NCI-H1105 treated with DMSO at 0.1 percent for 48 hours (cell line): Measurements from ENCODE around the gene TBC1D5.
"Not testable (repeated sequence)": the region's sequence is repeated elsewhere in the genome, so short reads cannot be mapped to it uniquely, and the experiment has no call there.

Experiments used
- DNase-seq: peaks from one replicate; lab custom pipeline; 2025; lab: John Stamatoyannopoulos, UW

TBC1D5 gene

DNA sequence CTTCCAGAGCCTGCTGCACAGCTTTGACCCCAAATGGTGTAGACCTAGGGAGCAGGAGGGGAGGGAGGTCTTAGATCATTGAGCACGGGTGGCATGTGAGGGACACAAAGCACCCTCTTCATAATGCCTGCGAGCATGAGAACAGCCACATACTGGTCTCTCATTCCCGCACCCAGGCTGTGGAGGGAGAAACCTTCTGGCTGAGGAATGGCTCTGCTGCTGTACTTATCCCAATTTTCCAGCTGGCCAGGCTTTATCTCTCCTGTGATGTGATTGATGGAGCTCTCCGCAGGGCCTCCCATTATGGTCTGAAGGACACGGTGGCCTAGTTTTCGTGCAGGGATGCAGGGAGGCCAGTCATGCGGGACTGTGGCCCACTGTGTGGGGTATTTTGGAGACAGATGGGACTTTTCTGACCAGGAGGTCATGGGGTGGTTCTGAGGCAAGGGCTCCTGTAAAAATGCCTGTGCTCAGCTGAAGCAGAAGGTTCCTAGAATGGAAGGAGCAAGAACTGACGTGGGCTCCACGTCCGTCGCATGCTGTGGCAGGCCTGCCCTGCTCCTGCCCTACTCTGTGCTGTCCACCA lies 606.2 kb downstream of the TBC1D5 start:
- no peak for DNase-seq

DNA sequence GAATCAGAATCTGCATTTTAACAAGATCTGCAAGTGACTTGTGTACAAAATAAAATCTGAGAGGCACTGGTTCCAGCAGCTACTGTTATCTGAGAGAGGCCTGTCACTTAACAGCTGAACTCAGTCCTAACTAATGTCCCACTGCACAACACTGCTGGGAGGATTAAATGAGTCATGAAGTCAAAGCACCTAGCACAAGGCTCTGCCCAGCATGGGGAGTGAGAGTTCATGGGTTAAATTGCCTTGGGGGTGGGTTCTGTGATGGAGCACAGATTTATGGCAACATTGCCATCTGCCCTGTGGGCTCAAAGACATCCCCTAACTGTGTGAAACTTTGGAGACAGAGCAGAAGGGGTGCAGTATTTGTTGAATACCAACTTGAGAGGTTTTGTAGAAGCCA lies 606.7 kb downstream of the TBC1D5 start:
- DNase-seq = no peak

DNA sequence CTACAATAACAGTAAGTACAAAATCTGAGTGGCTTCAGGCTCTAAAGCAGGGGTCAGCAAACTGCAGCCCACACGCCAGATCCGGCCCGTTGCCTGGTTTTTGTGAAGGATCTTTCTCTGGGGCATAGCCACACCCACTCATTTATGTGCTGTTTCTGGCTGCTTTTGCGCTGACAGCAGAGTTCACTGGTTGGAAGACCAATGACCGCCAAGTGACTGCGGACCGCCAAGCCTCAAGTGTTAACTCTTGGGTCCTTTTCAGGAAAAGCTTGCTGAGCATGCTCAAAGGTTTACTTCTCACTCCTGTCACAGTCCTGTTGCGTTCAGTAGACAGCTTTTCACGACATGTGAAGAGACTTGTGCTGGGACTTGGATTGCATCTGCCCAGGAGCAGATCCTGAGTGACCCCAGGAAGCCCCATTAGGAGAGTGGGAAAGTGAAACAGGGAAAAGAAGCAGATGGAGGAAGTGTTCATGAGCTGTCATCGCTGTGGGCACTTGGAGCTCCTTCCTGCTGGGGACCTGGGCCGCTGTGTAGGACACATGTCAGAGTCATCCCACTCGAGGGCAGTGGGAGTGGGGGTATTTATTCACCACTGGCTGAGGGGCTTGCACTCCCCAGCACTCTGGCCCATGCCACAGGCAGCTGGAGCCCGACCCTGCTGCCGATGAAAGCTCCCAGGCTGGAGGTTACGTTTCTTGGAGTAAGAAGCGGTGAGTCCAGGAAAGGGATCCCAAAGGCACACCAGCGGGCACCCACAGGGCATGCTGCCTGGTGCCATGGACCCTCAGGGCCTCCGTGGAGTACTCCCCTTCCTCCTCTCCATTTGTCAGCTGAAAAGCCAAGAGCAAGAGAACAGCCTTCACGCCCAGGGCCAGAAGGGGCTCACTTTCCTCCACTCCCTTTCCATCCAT lies 608.5 kb downstream of the TBC1D5 start:
- no peak for DNase-seq

DNA sequence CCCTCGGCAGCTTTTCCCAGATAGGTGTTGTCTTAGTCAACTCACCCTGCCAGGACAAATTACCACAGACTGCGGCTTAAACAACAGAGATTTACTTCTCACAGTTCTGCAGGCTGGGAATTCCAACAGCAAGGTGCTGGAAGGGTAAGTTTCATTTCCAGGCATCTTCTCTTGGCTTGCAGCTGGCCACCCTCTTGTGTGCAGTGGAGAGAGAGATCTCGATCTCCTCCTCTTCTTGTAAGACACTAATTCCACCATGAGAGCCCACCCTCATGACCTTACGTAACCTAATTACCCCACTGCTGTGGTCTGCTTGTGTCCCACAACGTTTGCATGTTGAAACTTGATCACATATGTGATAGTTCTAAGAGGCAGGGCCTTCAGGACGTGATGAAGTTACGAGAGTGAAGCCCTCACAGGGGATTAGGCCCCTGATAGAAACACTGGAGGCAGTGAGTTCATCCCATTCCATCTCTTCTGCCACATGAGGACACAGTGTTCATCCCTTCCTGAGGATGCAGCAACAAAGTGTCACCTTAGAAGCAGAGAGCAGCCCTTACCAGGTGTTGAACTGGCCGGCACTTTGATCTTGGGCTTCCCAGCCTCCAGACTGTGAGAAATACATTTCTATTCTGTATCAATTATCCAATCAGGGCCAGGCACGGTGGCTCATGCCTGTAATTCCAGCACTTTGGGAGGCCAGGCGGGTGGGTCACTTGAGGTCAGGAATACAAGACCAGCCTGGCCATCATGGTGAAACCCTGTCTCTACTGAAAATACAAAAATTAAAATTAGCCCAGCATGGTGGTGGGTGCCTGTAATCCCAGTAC lies 609.9 kb downstream of the TBC1D5 start:
- no peak for DNase-seq

DNA sequence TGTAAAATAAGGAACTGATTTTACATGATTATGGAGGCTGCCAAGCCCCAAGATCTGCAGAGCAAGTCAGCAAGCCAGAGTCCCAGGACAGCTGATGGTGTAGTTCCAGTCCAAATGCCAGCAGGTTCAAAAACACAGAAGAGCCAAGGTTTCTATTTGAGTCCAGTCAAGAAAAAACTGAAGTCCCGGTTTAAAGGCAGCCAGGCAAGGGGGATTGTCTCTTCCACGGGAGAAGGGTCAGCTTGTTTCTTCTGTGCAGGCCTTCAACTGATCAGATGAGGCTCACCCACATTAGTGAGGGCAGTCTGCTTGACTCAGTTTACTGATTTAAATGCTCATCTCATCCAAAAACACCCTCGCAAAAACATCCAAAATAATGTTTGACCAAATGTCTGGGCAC lies 611.5 kb downstream of the TBC1D5 start:
- DNase-seq = no peak

DNA sequence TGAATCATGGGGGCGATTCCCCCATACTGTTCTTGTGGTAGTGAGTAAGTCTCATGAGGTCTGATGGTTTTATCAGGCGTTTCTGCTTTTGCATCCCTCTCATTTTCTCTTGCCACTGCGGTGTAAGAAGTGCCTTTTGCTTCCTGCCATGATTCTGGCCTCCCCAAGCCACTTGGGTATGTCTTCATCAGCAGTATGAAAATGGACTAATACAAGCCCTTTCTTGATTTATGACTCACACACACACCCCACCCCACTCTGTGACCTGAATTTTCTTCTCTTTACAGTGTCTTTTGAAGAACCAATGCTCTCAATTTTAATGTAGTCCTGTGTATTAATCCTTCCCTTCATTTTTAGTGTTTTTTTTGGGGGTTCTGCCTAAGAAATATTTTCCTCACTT lies 612.9 kb downstream of the TBC1D5 start:
- no peak for DNase-seq

DNA sequence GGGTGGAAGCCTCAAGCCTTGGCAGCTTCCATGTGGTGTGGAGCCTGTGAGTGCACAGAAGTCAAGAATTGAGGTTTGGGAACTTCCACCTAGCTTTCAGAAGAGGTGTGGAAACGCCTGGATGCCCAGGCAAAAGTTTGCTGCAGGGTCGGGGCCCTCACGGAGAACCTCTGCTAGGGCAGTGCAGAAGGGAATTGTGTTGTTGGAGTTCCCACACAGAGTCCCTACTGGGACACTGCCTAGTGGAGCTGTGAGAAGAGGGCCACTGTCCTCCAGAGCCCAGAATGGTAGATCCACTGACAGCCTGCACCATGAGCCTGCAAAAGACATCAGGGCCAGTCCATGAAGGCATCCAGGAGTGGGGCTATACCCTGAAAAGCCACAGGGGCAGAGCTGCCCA lies 613.8 kb downstream of the TBC1D5 start:
- DNase-seq = not testable (repeated sequence)

DNA sequence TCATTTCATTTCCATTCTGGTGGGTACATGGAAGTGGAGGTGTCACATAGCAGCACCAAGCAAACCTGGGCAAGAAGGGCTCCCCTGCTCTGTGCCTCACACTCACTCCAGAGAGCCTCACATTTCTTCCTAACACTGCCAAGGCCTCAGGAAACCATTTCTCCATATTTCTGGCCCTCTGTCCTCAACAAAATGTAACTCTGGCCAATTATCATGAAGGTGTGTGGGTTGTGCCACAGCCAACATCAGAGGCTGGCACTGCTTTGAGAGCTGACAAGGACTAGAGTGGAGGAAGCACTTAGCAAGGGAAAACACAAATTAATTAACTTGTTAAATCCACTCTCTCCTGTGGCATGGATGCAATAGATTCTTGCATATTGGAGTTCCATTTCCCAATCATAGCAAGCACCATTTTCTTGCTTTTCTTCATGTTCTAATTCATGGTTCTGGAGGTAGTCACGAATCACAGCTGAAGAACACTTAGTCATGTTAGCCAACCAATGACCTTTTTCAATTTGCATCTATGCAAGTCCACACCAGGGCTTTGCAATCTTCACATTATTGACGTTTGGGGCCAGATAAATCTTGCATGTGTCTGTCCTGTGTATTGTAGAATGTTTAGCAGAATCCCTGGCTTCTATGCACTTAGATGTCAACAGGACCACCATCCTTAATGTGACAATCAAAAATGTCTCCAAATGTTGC lies 616.5 kb downstream of the TBC1D5 start:
- no peak for DNase-seq

DNA sequence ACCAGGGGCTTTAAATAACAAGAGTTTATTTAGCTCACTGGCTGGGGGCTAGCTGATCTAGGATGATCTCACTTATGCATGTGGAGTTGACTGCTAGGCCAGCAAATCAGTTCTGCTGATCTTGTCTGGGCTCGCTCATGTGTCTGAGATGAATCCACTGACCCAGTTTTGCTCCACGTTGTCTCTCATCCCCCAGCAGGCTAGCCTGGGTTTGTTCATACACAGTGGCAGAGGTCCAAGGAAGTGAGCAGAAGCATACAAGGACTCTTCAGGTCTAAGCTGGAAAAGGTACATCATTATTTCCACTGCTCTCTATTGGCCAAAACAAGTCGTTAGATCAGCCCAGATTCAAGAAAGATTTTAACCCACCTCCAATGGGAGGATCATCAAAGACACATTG lies 619.7 kb downstream of the TBC1D5 start:
- no peak for DNase-seq

DNA sequence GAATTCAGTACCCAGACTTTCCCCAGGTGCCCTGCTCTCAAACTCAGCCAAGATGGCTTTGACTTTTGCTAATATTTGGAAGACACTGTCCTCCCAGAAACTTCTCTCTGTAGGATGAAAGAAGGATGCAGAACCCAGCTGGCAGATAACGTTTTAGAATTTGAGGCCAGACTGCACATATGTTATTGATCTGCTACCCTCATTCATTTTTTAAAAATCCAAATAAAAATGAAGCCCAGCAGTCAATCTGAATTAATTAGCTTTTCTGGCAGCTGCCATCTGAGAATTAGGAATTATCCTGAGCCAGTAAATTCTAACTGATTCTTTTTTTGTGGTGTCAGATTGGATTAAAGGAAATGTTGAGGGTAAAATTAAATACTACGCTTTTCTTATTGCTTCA lies 621.1 kb downstream of the TBC1D5 start:
- no peak for DNase-seq

DNA sequence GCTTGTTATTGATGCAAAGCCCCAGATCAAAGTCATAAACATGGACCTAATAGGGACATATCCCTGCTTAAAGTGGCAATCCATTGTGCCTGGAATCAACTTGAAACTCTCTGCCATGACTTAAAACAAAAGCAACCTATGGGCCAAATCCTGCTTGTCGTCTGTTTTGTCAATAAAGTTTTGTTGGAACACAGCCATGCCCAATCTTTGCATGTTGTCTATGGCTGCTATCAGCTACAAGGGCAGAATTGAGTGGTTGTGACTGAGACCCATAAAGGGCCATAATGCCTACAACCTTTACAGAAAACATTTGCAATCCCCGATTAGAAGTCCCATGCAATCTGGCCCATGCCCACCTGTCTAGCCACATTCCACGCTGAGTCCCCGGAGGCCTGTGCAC lies 622.3 kb downstream of the TBC1D5 start:
- no peak for DNase-seq

DNA sequence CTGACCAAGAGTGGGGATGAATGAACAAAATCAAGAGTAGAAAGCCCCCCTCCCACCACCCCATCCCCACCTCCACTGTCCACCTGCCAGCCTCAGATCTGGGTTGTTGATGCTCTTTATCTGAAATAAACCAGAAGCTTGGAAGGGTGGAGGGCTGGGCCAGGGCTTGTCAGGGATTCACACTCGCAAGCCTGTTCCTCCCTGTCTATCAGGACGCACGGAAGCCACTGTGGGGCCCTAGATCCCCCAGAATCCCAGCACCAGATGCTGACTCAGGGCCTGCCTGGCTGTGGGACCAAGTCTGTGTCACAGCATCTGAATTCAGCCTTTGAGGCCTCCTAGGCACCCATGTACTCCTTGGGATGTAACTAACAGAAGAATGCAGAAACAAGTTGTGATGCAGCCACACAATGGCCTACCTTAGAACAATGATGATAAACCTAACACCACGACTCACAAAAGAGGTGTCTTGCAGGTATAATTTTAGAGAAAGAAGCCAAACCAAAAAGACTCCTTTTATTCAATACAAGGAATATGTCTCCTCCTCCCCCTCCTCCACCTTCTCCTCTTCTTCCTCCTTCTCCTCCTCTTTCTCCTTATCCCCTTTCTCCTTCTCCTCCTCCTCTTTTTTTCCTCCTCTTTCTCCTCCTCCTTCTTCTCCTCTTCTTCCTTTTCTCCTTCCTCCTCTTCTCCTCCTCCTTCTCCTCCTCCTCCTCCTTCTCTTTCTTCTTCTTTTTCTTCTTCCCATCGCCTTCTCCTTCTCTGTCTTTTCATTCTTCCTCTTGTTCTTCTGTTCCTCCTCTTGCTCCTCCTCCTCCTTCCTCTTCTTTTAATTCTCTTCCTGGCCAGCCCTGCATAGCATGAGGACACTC lies 623.0 kb downstream of the TBC1D5 start:
- DNase-seq = no peak

DNA sequence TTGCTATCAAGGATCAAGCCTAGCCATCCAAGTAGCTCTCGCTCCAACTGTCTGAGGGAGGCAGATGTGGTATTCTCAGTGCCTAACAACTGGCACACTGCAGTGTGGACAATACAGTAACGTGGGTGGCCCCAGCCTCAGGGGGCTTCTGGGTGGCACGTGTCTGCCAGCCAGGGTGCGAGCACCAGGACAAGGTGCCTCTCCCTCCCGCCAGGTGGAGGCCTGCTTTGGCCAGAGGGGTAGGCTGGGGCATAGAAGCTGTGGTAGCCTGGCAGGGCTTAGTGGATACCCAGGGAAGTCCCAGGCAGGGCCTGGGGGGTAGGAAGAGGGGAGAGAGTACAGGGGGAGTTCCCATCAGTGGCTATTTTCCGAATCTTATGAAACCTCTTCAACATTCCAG lies 623.7 kb downstream of the TBC1D5 start:
- no peak for DNase-seq

DNA sequence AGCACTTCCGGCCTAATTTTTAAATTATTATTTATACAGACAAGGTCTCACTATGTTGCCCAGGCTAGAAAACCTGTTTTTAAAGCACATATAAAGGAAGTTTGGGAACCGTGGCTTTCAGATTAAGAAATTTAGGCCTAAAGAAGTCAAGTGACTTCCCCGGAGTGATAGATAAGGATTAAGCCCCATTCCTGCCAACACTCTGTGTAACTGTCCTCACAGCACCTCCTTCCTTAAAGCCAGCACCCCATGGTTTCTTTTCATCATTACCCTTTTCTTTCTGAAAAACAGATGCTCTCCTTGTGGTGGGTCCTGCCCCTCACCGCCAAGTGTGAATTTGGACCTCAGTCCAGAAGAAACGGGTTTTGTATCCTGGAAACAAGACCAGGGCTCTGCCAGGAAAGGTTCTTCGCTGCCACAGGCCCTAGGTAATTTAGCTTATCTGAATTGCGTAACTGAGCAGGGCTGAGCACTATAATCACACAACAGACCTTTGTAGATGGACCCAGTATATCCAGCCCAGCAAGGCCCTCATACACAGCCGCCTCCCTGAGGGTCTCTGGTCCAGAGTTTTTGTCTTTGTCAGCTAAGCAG lies 626.3 kb downstream of the TBC1D5 start:
- no peak for DNase-seq

DNA sequence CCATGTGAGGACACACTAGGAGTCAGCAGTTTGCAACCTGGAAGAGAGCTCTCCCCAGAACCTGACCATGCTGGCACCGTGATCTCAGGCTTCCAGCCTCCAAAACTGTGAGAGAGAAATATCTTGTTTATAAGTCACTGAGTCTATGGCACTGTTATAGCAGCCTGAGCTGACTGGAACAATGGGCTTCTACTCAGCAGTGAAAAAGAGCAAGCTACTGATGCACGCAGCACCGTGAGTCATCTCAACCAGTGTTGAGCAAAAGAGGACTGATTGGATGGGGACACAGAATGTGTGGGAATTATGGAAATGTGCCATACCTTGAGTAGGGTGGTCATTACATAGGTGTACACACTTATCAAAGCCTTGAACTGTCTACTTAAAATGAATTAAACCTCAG lies 627.2 kb downstream of the TBC1D5 start:
- no peak for DNase-seq

DNA sequence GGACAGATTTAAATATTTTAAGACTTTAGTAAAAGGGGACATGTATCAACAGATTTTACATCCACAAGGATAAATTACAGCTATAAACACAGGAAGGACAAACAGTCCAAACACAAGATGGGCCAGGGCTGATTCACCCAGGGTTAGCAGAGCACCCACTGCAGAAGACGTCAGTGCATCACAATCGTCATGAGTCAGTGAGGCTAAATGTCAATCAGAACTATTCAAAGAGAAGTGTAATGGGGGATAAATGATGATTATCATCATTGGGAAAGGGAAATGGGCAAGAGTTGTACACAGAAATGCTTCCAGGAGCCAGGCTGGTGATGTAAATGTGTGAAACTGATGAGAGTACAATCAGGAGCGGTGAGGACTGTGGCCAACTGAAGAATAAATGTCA lies 630.8 kb downstream of the TBC1D5 start:
- no peak for DNase-seq

DNA sequence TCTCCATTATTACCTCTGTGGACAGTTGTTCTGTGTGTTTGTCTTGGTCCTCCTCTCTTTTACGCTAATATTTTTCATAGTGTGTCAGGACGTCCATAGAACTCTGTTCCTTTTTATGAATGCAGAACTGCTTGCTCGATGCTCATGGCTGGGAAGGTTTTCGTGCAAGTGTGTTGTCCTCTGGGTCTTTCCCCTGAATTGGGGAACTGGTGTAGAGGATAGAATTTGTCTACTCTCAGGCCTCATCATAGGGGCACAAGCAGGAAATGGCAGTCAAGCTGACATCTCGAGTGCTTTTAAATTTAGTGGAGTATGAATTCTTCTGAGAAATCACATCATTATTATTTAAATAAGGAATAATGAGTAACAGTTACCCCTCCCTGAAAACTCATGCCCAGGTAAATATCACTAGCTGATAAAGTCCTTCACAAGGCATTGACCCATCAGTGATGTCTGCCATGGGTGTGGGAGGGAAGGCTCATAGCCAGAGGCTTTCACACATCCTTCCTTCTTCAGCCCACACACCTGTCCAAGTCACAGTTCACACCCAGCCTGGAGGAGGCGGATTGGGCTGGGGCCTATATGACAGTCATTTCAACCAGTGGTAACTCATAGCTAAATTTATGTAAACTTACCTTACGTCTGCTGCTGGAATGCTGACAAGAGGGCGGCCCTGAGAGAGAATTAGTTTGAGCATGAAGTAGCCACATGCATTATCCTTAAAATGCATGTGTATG lies 631.6 kb downstream of the TBC1D5 start:
- DNase-seq = no peak
